ENCODE data around the gene TACC3.

DNA sequence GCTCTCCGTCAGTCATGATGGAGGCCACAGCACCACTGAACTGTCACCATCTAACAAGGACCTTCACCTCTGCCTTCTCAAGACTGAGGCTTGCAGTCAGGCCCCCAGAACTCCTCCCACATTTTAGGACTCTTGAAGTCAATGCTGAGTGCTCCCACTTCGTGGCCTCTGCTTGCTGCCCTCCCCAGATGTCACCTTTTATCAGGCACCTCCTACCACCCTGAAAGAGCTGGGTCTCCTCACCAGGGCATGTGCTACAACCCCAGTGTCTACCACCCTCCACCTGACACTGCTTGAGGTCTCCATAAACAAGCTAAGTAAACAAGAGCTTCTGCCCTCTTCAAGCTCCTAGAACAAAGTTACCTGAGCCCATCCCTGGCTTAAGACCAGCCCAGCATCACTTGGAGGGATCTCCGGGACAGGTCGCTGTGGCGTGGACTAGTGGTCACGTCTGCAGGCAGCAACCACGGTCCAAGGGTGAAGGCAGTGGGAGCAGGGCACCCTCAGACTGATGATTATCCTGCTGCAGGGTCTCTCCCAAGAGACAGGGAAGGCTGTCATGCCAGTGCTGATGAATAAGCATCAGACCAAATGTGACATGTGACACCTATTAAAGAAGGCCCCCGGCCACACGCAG, 29.5 kb upstream of the TACC3 start:
- TF ChIP-seq CTCF (IDR thresholded peaks at IDR 0.05) (no peak), POLR2A (IDR thresholded peaks at IDR 0.05) (no peak), POLR2AphosphoS5 (IDR thresholded peaks at IDR 0.05) (no peak)
